HT-29 (cell line): ENCODE measurements around the gene ZNF296. TPM values are rescaled to one million over a fixed set of nuclear protein-coding genes. Genes with fewer than 3 reads are reported as not detected.

Experiments used
- DNase-seq: peaks from one replicate; pipeline ENCODE4 v3.0.0-alpha.2; 2015; ENCODE audit warnings: low spot score
- small RNA-seq: library from RNA; depleted of rRNA; stranded (forward); fragments of <200 nt; gene quantifications from one replicate; pipeline ENCODE3, GENCODE V24; 2014
- total RNA-seq: library from RNA; depleted of rRNA; stranded (reverse); fragments of >200 nt; shearing (Covaris generic); gene quantifications from 2 replicates; pipeline ENCODE4 v1.2.3, GENCODE V29; 2014; rRNA removed

Gene ZNF296
- total RNA-seq, 1 experiment from 2014 or later, result 1.5 TPM

DNA sequence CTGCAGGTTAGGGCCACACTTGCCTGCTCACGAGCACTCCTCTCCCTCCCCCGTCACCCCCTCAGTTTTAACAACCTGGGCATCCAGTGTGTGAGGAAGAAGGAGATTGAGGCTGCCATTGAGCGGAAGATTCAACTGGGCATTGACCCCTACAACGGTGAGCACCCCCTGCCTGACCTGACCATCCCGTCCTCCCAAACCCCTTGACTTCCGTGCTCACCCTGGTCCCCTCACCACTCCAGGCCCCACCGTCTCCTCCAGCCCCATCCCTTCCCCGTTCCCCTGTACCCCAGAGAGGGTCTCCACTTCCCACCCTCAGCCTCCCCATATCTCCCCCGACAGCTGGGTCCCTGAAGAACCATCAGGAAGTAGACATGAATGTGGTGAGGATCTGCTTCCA lies 51.0 kb downstream of the ZNF296 start:
- DNase-seq, result no peak

DNA sequence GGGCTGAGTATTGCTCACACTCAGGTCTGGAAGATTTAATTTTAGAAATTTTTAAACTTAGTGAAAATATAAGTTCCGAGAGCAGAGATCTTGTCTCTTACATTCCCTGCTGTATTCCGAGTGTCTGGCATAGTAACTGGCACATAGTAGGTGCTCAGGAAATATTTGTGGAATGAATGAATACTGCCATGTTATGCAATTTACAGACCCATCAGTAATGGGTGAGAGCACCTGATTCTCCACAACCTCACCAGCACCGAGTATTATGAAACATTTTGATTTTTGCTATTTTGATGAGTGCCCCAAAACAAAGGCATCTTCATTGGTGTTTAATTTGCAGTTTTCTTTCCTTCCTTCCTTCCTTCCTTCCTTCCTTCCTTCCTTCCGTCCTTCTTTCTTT lies 53.2 kb downstream of the ZNF296 start:
- no peak for DNase-seq

DNA sequence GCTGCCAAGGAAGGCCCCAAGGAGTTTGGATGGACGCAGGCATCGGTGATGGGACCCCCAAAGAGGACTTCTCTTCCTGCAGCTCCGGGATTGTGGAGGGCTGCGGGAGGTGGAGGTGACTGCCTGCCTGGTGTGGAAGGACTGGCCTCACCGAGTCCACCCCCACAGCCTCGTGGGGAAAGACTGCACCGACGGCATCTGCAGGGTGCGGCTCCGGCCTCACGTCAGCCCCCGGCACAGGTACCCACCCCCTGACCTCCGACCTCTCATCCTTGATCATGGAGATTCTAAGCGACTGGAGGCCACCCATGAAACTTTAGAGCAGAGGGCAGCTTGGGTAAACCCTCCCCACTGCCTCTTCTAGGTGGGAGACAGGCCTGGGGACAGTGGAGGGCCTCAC lies 54.3 kb downstream of the ZNF296 start:
- no peak for DNase-seq

Small RNA genes within 50 kb of the gene (small RNA-seq; reads per million reads assigned to genes)
- gene RNU6-611P, result not detected

Other genes starting within 250 kb of the ZNF296 start
- 603 and 664 TPM in 2 replicates for gene NECTIN2, start 230.2 kb downstream of the ZNF296 start, total RNA-seq
- 467 and 469 TPM in 2 replicates for gene TOMM40, start 185.2 kb downstream of the ZNF296 start, total RNA-seq
- 1.5 and 2.5 TPM in 2 replicates for gene APOE, start 170.7 kb downstream of the ZNF296 start, total RNA-seq
- gene APOC1, start 161.9 kb downstream of the ZNF296 start, total RNA-seq, result 0.28 and 2.0 TPM in 2 replicates
- not detected in 2 replicates for gene APOC4, start 134.2 kb downstream of the ZNF296 start, total RNA-seq
- not detected in 2 replicates for gene APOC2, start 130.4 kb downstream of the ZNF296 start, total RNA-seq
- gene CLPTM1, start 121.1 kb downstream of the ZNF296 start, total RNA-seq, result 104 and 106 TPM in 2 replicates
- gene RELB, start 75.0 kb downstream of the ZNF296 start, total RNA-seq, result 11.4 and 18.8 TPM in 2 replicates
- gene CLASRP, start 37.4 kb downstream of the ZNF296 start, total RNA-seq, result 90.2 and 99.9 TPM in 2 replicates
- gene GEMIN7, start 2.8 kb upstream of the ZNF296 start, total RNA-seq, result 113 and 137 TPM in 2 replicates
- 108 and 128 TPM in 2 replicates for gene PPP1R37, start 16.7 kb upstream of the ZNF296 start, total RNA-seq
- 1.4 and 6.7 TPM in 2 replicates for gene NKPD1, start 84.5 kb upstream of the ZNF296 start, total RNA-seq
- 34.2 and 51.1 TPM in 2 replicates for gene TRAPPC6A, start 101.8 kb upstream of the ZNF296 start, total RNA-seq
- 13.7 and 21.5 TPM in 2 replicates for gene BLOC1S3, start 102.3 kb upstream of the ZNF296 start, total RNA-seq
- not detected in 2 replicates for gene EXOC3L2, start 168.9 kb upstream of the ZNF296 start, total RNA-seq
- 8.3 and 9.5 TPM in 2 replicates for gene MARK4, start 174.8 kb upstream of the ZNF296 start, total RNA-seq
- not detected in 2 replicates for gene CKM, start 246.4 kb upstream of the ZNF296 start, total RNA-seq